K562 (cell line): ENCODE measurements around the gene MAP3K14. TPM values are rescaled to one million over a fixed set of nuclear protein-coding genes. Genes with fewer than 3 reads are reported as not detected.

Source experiments
- ATF1 ChIP-seq, 2 experiments: fragments of 450-650 bp in 1 of 2; IDR thresholded peaks; 2 replicates each; pipeline ENCODE4 v1.6.1; 2016; ENCODE audit warnings: missing compliant biosample characterization in 1 of 2, missing genetic modification characterization in 1 of 2
- BMI1 ChIP-seq: fragments of 150-350 bp; IDR thresholded peaks from 2 replicates; pipeline ENCODE4 v1.6.1; 2014; ENCODE audit warnings: low read length
- CBFA2T3 ChIP-seq: fragments of 450-650 bp; IDR thresholded peaks from 2 replicates; pipeline ENCODE4 v1.6.1; 2017
- CBFB ChIP-seq: sonication (generic); formaldehyde crosslinking; IDR thresholded peaks from 2 replicates; pipeline ENCODE4 v1.4.0; 2020; ENCODE audit warnings: mild to moderate bottlenecking, missing genetic modification reagents
- COPS2 ChIP-seq: fragments of 450-650 bp; conservative IDR thresholded peaks from 2 replicates; pipeline ENCODE4 v1.6.1; 2016; ENCODE audit warnings: mild to moderate bottlenecking, moderate library complexity
- DDX20 ChIP-seq: fragments of 450-650 bp; IDR thresholded peaks from 2 replicates; pipeline ENCODE4 v1.6.1; 2016; ENCODE audit warnings: missing genetic modification characterization, low read depth, mild to moderate bottlenecking, missing compliant biosample characterization, moderate library complexity
- EGR1 ChIP-seq: fragments of 450-650 bp; conservative IDR thresholded peaks from 2 replicates; pipeline ENCODE4 v1.6.1; 2017; ENCODE audit warnings: mild to moderate bottlenecking
- MYC ChIP-seq, 2 experiments: fragments of 250-450 bp in 1 of 2; sonication (Bioruptor Pico) in 1 of 2; IDR thresholded peaks; 2 replicates each; pipeline versions ENCODE4 v1.5.1 to v1.6.1; 2012 to 2021; ENCODE audit warnings: low read depth in 2 of 2, borderline replicate concordance in 1 of 2, improper control_type of control experiment in 1 of 2, low read length in 1 of 2, mild to moderate bottlenecking in 1 of 2, moderate library complexity in 1 of 2
- NFRKB ChIP-seq: fragments of 450-650 bp; IDR thresholded peaks from 2 replicates; pipeline ENCODE4 v1.6.1; 2016; ENCODE audit warnings: low read depth
- PPARD ChIP-seq: fragments of 250-450 bp; sonication (Bioruptor Pico); IDR thresholded peaks from 2 replicates; pipeline ENCODE4 v1.8.0; 2022; ENCODE audit warnings: inconsistent platforms, mild to moderate bottlenecking, moderate library complexity
- RB1 ChIP-seq: fragments of 450-650 bp; IDR thresholded peaks from 2 replicates; pipeline ENCODE4 v1.6.1; 2017; ENCODE audit warnings: low read depth, mild to moderate bottlenecking
- RBBP5 ChIP-seq: fragments of 200-600 bp; sonication (generic); IDR thresholded peaks from 2 replicates; pipeline ENCODE4 v1.6.1; 2012; ENCODE audit warnings: borderline replicate concordance, mild to moderate bottlenecking, low read length, control low read depth, inconsistent platforms; ENCODE audit not compliant: insufficient read depth, poor library complexity, severe bottlenecking
- RFX1 ChIP-seq: fragments of 450-650 bp; IDR thresholded peaks from 2 replicates; pipeline ENCODE4 v1.6.1; 2016; ENCODE audit warnings: mild to moderate bottlenecking, moderate library complexity
- SIN3A ChIP-seq, 2 experiments: fragments of 150-350 bp in 1 of 2; IDR thresholded peaks; 2 replicates each; pipeline ENCODE4 v1.6.1; 2011 to 2016; ENCODE audit warnings: borderline replicate concordance in 2 of 2, low read depth in 2 of 2, low read length in 2 of 2, mild to moderate bottlenecking in 2 of 2, moderate library complexity in 2 of 2; ENCODE audit not compliant: control insufficient read depth in 1 of 2
- SRSF9 ChIP-seq: fragments of 200-400 bp; formaldehyde crosslinking; IDR thresholded peaks from 2 replicates; pipeline ENCODE4 v1.6.1; 2017; ENCODE audit warnings: low read depth, low read length, borderline replicate concordance
- TARDBP ChIP-seq: fragments of 450-650 bp; IDR thresholded peaks from 2 replicates; pipeline ENCODE4 v1.6.1; 2016
- ZBTB1 ChIP-seq: sonication (generic); formaldehyde crosslinking; IDR thresholded peaks from 2 replicates; pipeline ENCODE4 v1.8.1; 2023; ENCODE audit warnings: missing genetic modification reagents, low read depth, mild to moderate bottlenecking, borderline replicate concordance
- ZC3H8 ChIP-seq: fragments of 450-650 bp; IDR thresholded peaks from 2 replicates; pipeline ENCODE4 v1.6.1; 2017
- ZNF23 ChIP-seq: fragments of 250-450 bp; sonication (Bioruptor Pico); IDR thresholded peaks from 2 replicates; pipeline ENCODE4 v1.4.0; 2020; ENCODE audit warnings: mild to moderate bottlenecking
- ZZZ3 ChIP-seq: fragments of 450-650 bp; IDR thresholded peaks from 2 replicates; pipeline ENCODE4 v1.6.1; 2016; ENCODE audit warnings: antibody characterized with exemption, mild to moderate bottlenecking, moderate library complexity
- polyA plus RNA-seq, 8 experiments: library from polyadenylated mRNA; depleted of rRNA in 4 of 8; stranded (reverse) in 5 of 8; unstranded in 3 of 8; fragments of >200 nt; fragmentation: Nextera tagmentation in 2 of 8; fragmentation: Illumina TruSeq in 1 of 8; extraction: Ambion mirVana in 2 of 8; extraction: Trizol in 1 of 8; gene quantifications; 2 replicates each; pipeline versions ENCODE4 v1.2.1 to v1.2.3, GENCODE V29; 2011 to 2014; ENCODE audit warnings: inconsistent platforms in 1 of 8, missing spikeins in 1 of 8
- total RNA-seq, 7 experiments: library from RNA; depleted of rRNA in 6 of 7; stranded (reverse); fragments of >200 nt in 6 of 7; fragmentation: Illumina TruSeq in 2 of 7; extraction: Trizol in 2 of 7; gene quantifications; 2 replicates each; pipeline versions ENCODE4 v1.2.1 to v1.2.3, GENCODE V29; 2011 to 2021; ENCODE audit warnings: low replicate concordance in 1 of 7
- TF ChIP-seq, protein P1 (sequence below): fragments of 450-650 bp; IDR thresholded peaks from 2 replicates; pipeline ENCODE4 v1.6.1; 2016; ENCODE audit warnings: antibody characterized with exemption
- TF ChIP-seq, protein P2 (sequence below): IDR thresholded peaks from 2 replicates; pipeline ENCODE4 v1.6.1; 2011; ENCODE audit warnings: borderline replicate concordance, low read depth, mild to moderate bottlenecking, moderate library complexity, low read length; ENCODE audit not compliant: insufficient read depth, poor library complexity, severe bottlenecking
- TF ChIP-seq, protein P3 (sequence below): IDR thresholded peaks from 2 replicates; pipeline ENCODE4 v1.6.1; 2011; ENCODE audit not compliant: insufficient read length; ENCODE audit errors: extremely low read depth
- TF ChIP-seq, protein P4 (sequence below): fragments of 250-450 bp; sonication (Bioruptor Pico); IDR thresholded peaks from 2 replicates; pipeline ENCODE4 v1.8.0; 2021; ENCODE audit warnings: borderline replicate concordance, mild to moderate bottlenecking, moderate library complexity; ENCODE audit not compliant: poor library complexity, severe bottlenecking

The MAP3K14 gene
- total and polyA plus RNA-seq, 9 of the 15 experiments (the other 6 are each of a cell fraction or from before 2014, with no cell fraction given) = 0.45 to 8.7 (median 3.2) TPM

DNA sequence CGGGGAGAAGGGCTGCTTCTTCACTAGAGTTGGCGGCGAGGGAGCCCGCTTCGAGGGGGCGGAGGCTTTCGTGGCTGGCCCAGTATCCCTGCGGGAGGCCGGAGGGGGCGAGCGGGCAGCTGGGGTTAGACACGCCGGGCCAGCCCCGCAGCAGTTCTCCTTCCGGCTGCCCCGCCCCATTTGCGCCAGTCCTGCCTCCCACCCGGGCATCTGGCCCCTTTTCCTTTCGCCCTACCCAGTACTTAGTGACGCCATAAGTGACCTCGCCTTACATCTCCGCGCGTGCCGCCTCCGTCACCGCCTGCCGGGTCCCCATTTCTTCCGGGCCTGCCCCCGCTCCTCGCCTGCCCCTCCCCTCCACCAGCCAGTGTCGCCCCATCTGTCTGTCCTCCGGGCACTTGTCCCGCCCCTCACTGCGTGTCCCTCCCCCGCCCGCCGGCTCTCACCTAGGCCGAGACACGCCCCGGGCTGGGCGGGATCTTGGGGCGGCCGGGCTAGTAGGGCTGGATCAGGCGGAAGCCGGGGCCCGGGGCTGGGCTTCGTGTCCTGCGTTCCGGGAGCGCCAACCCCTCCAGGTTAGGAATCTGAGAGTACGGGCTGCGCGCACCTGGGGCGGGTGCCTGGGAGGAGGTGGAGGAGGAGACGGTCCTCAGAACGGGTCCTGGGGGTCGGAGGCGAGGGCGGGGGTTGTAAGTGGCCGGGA lies 69.2 kb downstream of the MAP3K14 start (continued):
- peak in 1 of 2 experiments; percentile 86; a peak in 2 of 4 replicates for TF ChIP-seq SIN3A (IDR thresholded peaks at IDR 0.05; ENCODE audit: borderline replicate concordance in 2 of 2, control insufficient read depth in 1 of 2, low read depth in 2 of 2, low read length in 2 of 2)
- TF ChIP-seq, protein P1, sequence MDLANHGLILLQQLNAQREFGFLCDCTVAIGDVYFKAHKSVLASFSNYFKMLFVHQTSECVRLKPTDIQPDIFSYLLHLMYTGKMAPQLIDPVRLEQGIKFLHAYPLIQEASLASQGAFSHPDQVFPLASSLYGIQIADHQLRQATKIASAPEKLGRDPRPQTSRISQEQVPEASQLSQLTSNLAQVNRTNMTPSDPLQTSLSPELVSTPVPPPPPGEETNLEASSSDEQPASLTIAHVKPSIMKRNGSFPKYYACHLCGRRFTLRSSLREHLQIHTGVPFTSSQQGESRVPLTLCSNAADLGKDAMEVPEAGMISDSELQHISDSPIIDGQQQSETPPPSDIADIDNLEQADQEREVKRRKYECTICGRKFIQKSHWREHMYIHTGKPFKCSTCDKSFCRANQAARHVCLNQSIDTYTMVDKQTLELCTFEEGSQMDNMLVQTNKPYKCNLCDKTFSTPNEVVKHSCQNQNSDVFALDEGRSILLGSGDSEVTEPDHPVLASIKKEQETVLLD = no peak
- TF ChIP-seq EGR1 = peak; percentile 77; the same call in 1 of the 2 replicates
- TF ChIP-seq RFX1 = no peak
- peak; percentile 52; the same call in 1 of the 2 replicates for TF ChIP-seq RB1
- TF ChIP-seq ZC3H8 = no peak
- 0 out of 2 replicates have a peak, but pooled peaks have one; percentile 11 for TF ChIP-seq ZBTB1 (CRISPR knock-in tag)
- TF ChIP-seq ZNF23 = no peak
- TF ChIP-seq, protein P2, sequence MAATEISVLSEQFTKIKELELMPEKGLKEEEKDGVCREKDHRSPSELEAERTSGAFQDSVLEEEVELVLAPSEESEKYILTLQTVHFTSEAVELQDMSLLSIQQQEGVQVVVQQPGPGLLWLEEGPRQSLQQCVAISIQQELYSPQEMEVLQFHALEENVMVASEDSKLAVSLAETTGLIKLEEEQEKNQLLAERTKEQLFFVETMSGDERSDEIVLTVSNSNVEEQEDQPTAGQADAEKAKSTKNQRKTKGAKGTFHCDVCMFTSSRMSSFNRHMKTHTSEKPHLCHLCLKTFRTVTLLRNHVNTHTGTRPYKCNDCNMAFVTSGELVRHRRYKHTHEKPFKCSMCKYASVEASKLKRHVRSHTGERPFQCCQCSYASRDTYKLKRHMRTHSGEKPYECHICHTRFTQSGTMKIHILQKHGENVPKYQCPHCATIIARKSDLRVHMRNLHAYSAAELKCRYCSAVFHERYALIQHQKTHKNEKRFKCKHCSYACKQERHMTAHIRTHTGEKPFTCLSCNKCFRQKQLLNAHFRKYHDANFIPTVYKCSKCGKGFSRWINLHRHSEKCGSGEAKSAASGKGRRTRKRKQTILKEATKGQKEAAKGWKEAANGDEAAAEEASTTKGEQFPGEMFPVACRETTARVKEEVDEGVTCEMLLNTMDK = no peak
- TF ChIP-seq, protein P3, sequence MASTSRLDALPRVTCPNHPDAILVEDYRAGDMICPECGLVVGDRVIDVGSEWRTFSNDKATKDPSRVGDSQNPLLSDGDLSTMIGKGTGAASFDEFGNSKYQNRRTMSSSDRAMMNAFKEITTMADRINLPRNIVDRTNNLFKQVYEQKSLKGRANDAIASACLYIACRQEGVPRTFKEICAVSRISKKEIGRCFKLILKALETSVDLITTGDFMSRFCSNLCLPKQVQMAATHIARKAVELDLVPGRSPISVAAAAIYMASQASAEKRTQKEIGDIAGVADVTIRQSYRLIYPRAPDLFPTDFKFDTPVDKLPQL = no peak
- TF ChIP-seq NFRKB = no peak; the same call in 1 of the 2 replicates
- TF ChIP-seq ZZZ3 = no peak
- TF ChIP-seq PPARD = no peak
- TF ChIP-seq TARDBP = peak; percentile 43; the same call in 1 of the 2 replicates
- TF ChIP-seq CBFB = no peak
- peak; percentile 53; the same call in 1 of the 2 replicates for TF ChIP-seq ATF1 (CRISPR knock-in tag; IDR thresholded peaks at IDR 0.05)
- TF ChIP-seq ATF1 (tag; IDR thresholded peaks at IDR 0.05) = peak; percentile 93
- TF ChIP-seq, protein P4, sequence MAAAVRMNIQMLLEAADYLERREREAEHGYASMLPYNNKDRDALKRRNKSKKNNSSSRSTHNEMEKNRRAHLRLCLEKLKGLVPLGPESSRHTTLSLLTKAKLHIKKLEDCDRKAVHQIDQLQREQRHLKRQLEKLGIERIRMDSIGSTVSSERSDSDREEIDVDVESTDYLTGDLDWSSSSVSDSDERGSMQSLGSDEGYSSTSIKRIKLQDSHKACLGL (CRISPR knock-in tag) = no peak
- no peak; the same call in 1 of the 2 replicates for TF ChIP-seq MYC (IDR thresholded peaks at IDR 0.05; ENCODE audit: low read depth, low read length)
- no peak for TF ChIP-seq MYC (CRISPR knock-in tag; IDR thresholded peaks at IDR 0.05; ENCODE audit: borderline replicate concordance, low read depth)
- TF ChIP-seq DDX20 (tag) = no peak
- TF ChIP-seq COPS2 = no peak
- no peak for TF ChIP-seq BMI1
- no peak for TF ChIP-seq RBBP5
- TF ChIP-seq SRSF9 = no peak
- TF ChIP-seq CBFA2T3 = peak; percentile 51
